Mesodermal cell (in vitro differentiated cells): ENCODE measurements around the gene SLF1. TPM values are rescaled to one million over a fixed set of nuclear protein-coding genes. Genes with fewer than 3 reads are reported as not detected.
"Not testable (repeated sequence)": the region's sequence is repeated elsewhere in the genome, so short reads cannot be mapped to it uniquely, and the experiment has no call there.

Source experiments
- H3K27ac ChIP-seq: 2 replicates; pipeline ENCODE4 v1.7.0; 2013; ENCODE audit warnings: mild to moderate bottlenecking, low read depth, low read length, moderate library complexity; ENCODE audit not compliant: severe bottlenecking
- H3K36me3 ChIP-seq: 2 replicates; pipeline ENCODE4 v1.7.1; 2013; ENCODE audit warnings: mild to moderate bottlenecking, low read length, moderate library complexity; ENCODE audit not compliant: control insufficient read depth, insufficient read depth
- H3K4me1 ChIP-seq: one replicate; pipeline ENCODE4 v1.7.1; 2013; ENCODE audit warnings: mild to moderate bottlenecking, low read length; ENCODE audit not compliant: insufficient read depth, control insufficient read depth, poor library complexity, severe bottlenecking
- H3K4me3 ChIP-seq: 2 replicates; pipeline ENCODE4 v1.7.0; 2013; ENCODE audit warnings: low read length, control low read depth, mild to moderate bottlenecking; ENCODE audit not compliant: insufficient read depth, poor library complexity, severe bottlenecking; ENCODE audit errors: extremely low read depth
- H3K9me3 ChIP-seq: 2 replicates; pipeline ENCODE4 v1.7.1; 2013; ENCODE audit warnings: mild to moderate bottlenecking, low read length, moderate library complexity; ENCODE audit not compliant: control insufficient read depth
- WGBS, 2 experiments: methylation state at CpG; one replicate each; pipeline ENCODE4 v1.1.5; 2013; ENCODE audit warnings: missing lambda C conversion rate in 2 of 2; ENCODE audit not compliant: insufficient coverage in 2 of 2; 5-methylcytosine and 5-hydroxymethylcytosine counted together
- polyA plus RNA-seq, 2 experiments: library from polyadenylated mRNA; stranded (reverse); fragments of 50-300 nt; gene quantifications; one replicate each; pipeline ENCODE4 v1.2.3, GENCODE V29; 2013

SLF1 gene
- polyA plus RNA-seq (2013, experiment 1 of 2): 9.0 TPM
- 11.4 TPM for polyA plus RNA-seq (2013, experiment 2 of 2)

GRCh38 chr5:94618493-94619328, at the start of gene SLF1, which contains the start of gene KIAA0825:
TSS of gene SLF1 (plus strand) at chr5:94618669. CDS start at chr5:94628811, 10,142 bp downstream.
TSS of gene KIAA0825 (minus strand) at chr5:94618604. CDS start at chr5:94537126, 81,478 bp downstream.
- H3K36me3 ChIP-seq: no peaks in the 10 kb centered on the region
- peak within 1 kb of the TSS; percentile 67 for H3K4me3 ChIP-seq
- peaks cover 4% of the 10 kb centered on the region for H3K4me1 ChIP-seq
- no peaks in the 10 kb centered on the region for H3K9me3 ChIP-seq
- H3K27ac ChIP-seq: peak within 1 kb of the TSS; percentile 84
- WGBS, 2 experiments: 0% methylated on average over 60 to 62 of the region's 63 CpGs

DNA sequence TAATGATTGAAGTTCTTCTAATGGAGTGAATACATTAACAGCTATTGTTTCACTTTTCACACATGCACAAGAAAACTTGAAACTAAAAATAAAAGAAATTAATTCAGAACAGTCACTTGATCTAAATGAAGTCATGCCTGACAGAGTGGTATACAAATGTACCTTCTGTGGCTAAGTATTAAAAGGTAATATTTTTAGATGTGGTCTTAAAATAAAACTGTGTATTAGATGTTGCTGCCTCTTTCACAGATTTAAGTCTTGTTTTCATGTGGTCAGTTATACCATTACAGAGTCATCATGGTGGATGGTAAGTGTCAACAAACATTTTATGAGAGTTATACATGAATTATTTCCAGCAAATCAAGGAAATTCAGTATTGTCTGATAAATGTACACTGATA, 47.1 kb upstream of the SLF1 start:
- Histone ChIP-seq H3K27ac (no peak overlapping the region), H3K4me1 (no peaks in the 10 kb centered on the region), H3K36me3 (no peaks in the 10 kb centered on the region), H3K9me3 (no peaks in the 10 kb centered on the region), H3K4me3 (no peak overlapping the region)

GRCh38 chr5:94573349-94573748, 45.1 kb upstream of the SLF1 start:
- WGBS, 2 experiments: 22 to 36% methylated on average over 1 of the region's 1 CpG
- H3K9me3 ChIP-seq, H3K36me3 ChIP-seq, H3K4me3 ChIP-seq, H3K27ac ChIP-seq, H3K4me1 ChIP-seq: not testable (repeated sequence)

DNA sequence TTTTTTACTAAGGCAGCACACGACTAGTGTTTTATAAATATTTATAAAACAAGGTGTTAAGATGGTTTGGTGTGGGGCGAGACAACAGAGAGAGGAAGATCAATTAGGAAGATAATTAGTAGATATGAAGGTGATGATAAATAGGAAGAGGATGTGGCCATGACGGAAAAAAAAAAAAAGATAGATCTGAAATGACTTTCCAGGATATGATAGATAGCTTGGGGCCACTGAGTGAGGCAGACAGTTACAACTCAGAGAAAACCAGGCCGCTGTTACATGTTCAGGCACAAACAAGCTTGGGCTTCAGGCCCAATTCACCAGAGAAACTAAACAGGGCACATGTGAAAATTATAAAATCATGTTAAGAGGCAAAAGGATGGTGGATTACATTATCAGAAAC, 43.3 kb upstream of the SLF1 start:
- 84 to 86% methylated on average over 3 to 4 of the region's 4 CpGs for WGBS, 2 experiments
- H3K9me3 ChIP-seq: no peaks in the 10 kb centered on the region
- no peaks in the 10 kb centered on the region for H3K36me3 ChIP-seq
- H3K4me3 ChIP-seq: no peak overlapping the region
- no peaks in the 10 kb centered on the region for H3K4me1 ChIP-seq
- no peak overlapping the region for H3K27ac ChIP-seq

DNA sequence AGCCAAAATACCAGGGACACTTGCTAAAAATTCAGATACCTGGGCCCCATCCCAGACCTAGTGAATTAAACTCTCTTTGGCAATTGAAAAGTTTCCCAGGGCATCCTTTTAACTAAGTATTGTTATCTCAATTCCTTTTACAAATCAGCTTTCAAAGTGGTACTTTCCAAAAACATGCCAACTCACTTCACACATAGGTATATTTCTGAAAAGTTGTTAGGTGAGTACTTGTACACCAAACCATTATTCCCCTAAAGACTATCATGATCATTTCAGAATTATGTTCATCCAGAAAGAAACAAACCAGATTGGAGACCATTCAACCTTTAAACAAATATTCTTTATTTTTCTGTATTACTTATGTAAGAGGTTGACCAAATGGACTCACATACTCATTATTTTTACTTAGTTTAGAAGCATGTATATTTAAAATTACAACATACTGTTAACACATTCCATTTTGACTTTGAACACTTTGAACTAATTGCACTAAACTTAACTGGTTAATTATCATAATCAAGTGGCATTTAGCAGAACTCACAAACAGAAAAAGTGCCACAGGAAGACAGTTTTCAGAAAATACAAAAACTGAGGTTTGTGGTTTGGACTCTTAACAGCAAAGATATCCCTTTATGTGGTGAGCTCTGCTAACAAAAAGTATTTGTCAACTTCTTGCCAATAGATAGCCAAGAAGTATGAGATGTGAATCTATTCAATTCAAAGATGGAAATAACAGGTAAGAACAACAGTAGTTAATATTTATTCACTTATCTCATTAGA, 40.8 kb upstream of the SLF1 start:
- no peaks in the 10 kb centered on the region for H3K9me3 ChIP-seq
- H3K36me3 ChIP-seq: no peaks in the 10 kb centered on the region
- no peak overlapping the region for H3K27ac ChIP-seq
- H3K4me1 ChIP-seq: peaks cover 2% of the 10 kb centered on the region
- no peak overlapping the region for H3K4me3 ChIP-seq

DNA sequence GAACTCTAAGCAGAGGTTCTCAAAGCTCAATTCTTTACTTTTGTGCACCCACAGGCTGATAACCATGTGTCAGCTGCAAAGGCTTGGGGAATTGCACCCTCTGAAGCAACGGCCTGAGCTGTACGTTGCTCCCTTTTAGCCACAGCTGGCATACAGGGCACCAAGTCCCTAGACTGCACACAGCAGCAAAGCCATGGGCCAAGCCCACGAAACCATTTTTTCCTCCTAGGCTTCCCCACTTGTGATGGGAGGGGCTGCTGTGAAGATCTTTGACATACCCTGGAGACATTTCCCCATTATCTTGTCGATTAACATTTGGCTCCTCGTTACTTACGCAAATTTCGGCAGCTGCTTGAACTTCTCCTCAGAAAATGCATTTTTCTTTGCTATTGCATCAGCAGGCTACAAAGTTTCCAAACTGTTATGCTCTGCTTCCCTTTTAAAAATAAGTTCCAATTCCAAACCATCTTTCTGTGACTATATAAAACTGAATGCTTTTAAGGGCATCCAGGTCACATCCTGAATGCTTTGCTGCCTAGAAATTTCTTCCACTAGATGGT, 23.1 kb upstream of the SLF1 start:
- Histone ChIP-seq H3K36me3 (no peaks in the 10 kb centered on the region), H3K4me1 (no peaks in the 10 kb centered on the region), H3K9me3 (no peaks in the 10 kb centered on the region), H3K4me3 (no peak overlapping the region), H3K27ac (no peak overlapping the region)
- 88 to 92% methylated on average over 6 to 7 of the region's 7 CpGs for WGBS, 2 experiments

DNA sequence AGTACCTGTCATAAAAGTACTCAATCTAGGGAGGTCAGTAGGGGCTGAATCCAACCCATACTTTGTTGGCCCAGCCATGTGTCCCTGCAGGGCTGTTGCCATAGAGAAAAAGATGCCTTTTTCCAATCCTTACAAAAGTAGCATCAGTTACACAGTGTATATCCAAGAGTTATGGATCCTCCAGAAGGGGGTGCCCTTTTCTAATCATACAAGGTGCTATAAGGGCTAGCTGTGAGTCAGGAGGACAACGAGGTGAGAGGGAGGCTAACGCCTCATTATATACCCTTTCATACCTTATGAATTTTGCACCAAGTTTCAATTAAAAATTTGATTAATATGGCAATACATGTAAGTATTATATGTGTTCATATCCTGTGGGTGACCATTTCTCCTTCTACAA, 4.9 kb upstream of the SLF1 start:
- Histone ChIP-seq H3K36me3 (no peaks in the 10 kb centered on the region), H3K27ac (no peak overlapping the region), H3K4me1 (no peaks in the 10 kb centered on the region), H3K9me3 (no peaks in the 10 kb centered on the region), H3K4me3 (no peak overlapping the region)
- no CpG with 5 or more reads among the region's 2 CpGs for WGBS, 2 experiments

DNA sequence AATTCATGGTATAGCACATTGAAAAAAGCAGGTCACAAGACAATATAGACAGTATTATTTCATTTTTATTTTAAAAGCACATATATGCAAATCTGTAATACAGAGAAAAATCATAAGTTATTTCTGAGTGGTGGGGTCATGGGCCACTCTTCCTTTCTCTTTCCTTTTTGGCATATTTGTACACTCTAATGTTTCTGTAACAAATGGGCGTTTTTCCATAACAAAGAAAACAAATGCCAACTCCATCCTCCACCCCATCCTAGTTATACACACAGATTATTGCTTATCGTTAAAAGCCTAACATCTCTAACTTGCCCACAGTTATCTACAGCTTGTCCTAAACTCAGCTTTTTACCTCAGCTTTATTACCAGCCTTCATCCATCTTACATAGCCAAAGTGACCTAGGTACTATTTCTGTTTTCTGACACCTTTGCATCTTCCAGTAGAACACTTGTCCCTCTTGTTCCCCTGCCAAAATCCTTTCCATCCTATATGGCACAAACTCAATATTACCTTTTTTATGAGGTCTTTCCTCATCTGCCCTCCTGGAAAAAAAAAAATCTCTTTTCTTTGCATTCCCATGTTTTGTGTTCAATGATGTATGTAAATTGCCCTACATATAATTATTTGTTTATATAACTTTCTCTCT, 4.2 kb upstream of the SLF1 start:
- 81 to 95% methylated on average over 2 of the region's 2 CpGs for WGBS, 2 experiments
- H3K4me3 ChIP-seq: no peak overlapping the region
- no peak overlapping the region for H3K27ac ChIP-seq
- no peaks in the 10 kb centered on the region for H3K36me3 ChIP-seq
- H3K9me3 ChIP-seq: no peaks in the 10 kb centered on the region
- H3K4me1 ChIP-seq: no peaks in the 10 kb centered on the region

- H3K4me1 ChIP-seq: no peaks in the 10 kb centered on the region
- no peak overlapping the region for H3K4me3 ChIP-seq
- no peaks in the 10 kb centered on the region for H3K9me3 ChIP-seq
- WGBS, 2 experiments: 92 to 100% methylated on average over 1 to 2 of the region's 3 CpGs
- H3K27ac ChIP-seq: no peak overlapping the region
- H3K36me3 ChIP-seq: no peaks in the 10 kb centered on the region
Measured at GRCh38 chr5:94615862-94616261, 2.6 kb upstream of the SLF1 start.

DNA sequence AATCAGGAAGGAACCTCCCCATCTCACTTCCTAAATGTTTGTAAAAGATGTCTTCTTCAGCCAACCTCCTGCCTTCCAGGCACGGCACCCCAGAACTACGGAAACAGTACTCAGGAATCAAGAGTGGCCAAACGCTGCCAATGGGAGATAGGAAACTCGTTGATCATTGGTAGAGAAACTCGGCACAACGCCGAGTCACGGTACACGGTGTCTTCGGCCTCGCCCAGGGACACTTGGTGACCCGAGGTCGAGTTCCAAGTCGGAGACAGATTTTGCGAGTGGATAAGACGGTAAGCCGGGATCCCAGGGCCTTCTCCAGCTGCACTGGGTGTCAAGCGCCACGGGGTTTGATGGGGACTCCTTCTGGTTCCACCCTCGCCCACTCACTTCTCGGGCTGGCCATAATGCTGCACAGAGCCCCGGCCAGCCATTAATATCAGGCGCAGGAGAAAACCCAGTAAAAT, 408 bp upstream of the SLF1 start:
- no peaks in the 10 kb centered on the region for H3K36me3 ChIP-seq
- H3K4me1 ChIP-seq: peaks cover 2% of the 10 kb centered on the region
- H3K9me3 ChIP-seq: no peaks in the 10 kb centered on the region
- peak overlapping the region; percentile 67 for H3K4me3 ChIP-seq
- peak overlapping the region; percentile 84 for H3K27ac ChIP-seq
- WGBS, 2 experiments: 0 to 1% methylated on average over 20 to 21 of the region's 23 CpGs
